ENCODE data around the gene ENTREP3. TPM values are rescaled to one million over a fixed set of nuclear protein-coding genes. Genes with fewer than 3 reads are reported as not detected.
"Not testable (repeated sequence)": the region's sequence is repeated elsewhere in the genome, so short reads cannot be mapped to it uniquely, and the experiment has no call there.

Gene ENTREP3
- total and polyA plus RNA-seq, 2 donors from 2014 or later: 19.8 to 22.8 TPM

DNA sequence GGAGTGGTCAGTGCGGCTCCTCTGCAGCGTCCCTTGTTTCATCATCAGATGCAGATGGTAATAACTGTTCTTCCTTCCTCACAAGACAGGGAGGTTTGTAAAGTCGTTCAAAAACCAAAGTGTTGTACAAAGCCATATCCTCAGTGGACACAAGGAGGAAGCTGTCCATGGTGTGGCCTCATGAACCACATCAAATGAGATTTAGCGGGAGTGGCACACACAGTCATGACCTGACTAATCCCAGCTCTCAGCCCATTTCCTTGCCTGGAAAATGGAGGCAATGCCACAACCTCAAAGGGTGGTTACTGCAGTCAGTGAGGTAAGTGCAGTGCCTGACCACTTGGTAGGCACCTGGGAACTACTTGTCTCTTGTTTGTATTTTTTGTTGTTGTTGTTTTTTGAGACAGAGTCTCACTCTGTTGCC is 13.4 kb downstream of the ENTREP3 start:
- DNase-seq: no peak
- Histone ChIP-seq H3K9me3 (ENCODE audit: control insufficient read depth in 2 of 3, insufficient read depth in 1 of 3, low read length in 3 of 3) (no peaks in the 10 kb centered on the region), H3K27me3 (ENCODE audit: control insufficient read depth, insufficient read depth, low read length) (no peaks in the 10 kb centered on the region), H3K27ac (ENCODE audit: low read depth in 2 of 2, low read length in 2 of 2) (no peak overlapping the region), H3K4me3 (ENCODE audit: low read length in 3 of 3) (no peak overlapping the region), H3K9ac (ENCODE audit: low read length in 3 of 3) (no peak overlapping the region), H3K36me3 (ENCODE audit: control insufficient read depth in 2 of 3, insufficient read depth in 3 of 3, low read length in 3 of 3) (peaks cover 0 to 5% (median 0%) of the 10 kb centered on the region in 3 donors), H3K4me1 (ENCODE audit: control insufficient read depth in 2 of 3, insufficient read depth in 2 of 3, low read depth in 1 of 3, low read length in 3 of 3) (peaks cover 0 to 11% (median 9%) of the 10 kb centered on the region in 3 donors)
- TF ChIP-seq, protein P1, sequence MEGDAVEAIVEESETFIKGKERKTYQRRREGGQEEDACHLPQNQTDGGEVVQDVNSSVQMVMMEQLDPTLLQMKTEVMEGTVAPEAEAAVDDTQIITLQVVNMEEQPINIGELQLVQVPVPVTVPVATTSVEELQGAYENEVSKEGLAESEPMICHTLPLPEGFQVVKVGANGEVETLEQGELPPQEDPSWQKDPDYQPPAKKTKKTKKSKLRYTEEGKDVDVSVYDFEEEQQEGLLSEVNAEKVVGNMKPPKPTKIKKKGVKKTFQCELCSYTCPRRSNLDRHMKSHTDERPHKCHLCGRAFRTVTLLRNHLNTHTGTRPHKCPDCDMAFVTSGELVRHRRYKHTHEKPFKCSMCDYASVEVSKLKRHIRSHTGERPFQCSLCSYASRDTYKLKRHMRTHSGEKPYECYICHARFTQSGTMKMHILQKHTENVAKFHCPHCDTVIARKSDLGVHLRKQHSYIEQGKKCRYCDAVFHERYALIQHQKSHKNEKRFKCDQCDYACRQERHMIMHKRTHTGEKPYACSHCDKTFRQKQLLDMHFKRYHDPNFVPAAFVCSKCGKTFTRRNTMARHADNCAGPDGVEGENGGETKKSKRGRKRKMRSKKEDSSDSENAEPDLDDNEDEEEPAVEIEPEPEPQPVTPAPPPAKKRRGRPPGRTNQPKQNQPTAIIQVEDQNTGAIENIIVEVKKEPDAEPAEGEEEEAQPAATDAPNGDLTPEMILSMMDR (IDR thresholded peaks at IDR 0.05; ENCODE audit: borderline replicate concordance, extremely low read depth, insufficient read depth): no peak
- FAIRE-seq: no peak
- intact Hi-C loops (cut with DNase I): no loop called here

DNA sequence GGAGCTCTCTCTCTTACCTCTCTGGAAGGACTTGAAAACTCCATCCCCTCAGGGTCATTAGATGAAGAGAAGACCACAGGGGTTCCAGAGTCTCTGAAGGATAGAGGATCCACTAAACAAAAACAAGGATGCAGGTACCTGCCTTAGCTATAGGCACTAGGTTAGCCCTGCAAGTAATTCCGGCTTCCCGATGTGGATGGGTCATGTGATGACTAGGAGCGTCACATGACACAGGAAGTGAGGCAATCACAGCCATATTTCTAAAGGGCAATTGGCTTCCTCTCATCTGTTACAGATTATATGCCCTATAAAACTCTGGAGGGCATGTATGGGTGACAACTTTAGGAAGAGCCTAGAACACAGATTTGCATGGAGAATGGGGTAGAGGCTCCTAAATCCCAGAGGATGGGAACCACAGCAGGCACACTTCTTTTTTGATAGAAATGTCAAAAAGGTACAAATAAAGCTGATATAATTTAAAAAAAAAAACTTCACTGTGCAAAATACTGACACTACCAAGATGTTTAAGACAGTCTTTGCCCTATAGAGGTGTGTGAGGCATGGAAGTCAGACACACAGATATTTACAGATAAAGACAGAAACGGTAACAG is 14.1 kb downstream of the ENTREP3 start:
- intact Hi-C loops (cut with DNase I): no loop called here
- H3K4me3 ChIP-seq (ENCODE audit: low read length in 3 of 3): peak overlapping the region; percentile 50 to 84 (median 68)
- FAIRE-seq: no peak
- DNase-seq: peak in 4 of 5 donors; percentile 78 to 93 (median 85)
- peak overlapping the region in 2 of 3 donors; percentile 32 to 53 for H3K9ac ChIP-seq (ENCODE audit: low read length in 3 of 3)
- no peaks in the 10 kb centered on the region for H3K9me3 ChIP-seq (ENCODE audit: control insufficient read depth in 2 of 3, insufficient read depth in 1 of 3, low read length in 3 of 3)
- H3K27me3 ChIP-seq (ENCODE audit: control insufficient read depth, insufficient read depth, low read length): no peaks in the 10 kb centered on the region
- TF ChIP-seq, protein P1 (IDR thresholded peaks at IDR 0.05; ENCODE audit: borderline replicate concordance, extremely low read depth, insufficient read depth): no peak
- peaks cover 0 to 7% (median 0%) of the 10 kb centered on the region in 3 donors for H3K36me3 ChIP-seq (ENCODE audit: control insufficient read depth in 2 of 3, insufficient read depth in 3 of 3, low read length in 3 of 3)
- H3K27ac ChIP-seq (ENCODE audit: low read depth in 2 of 2, low read length in 2 of 2): no peak overlapping the region
- H3K4me1 ChIP-seq (ENCODE audit: control insufficient read depth in 2 of 3, insufficient read depth in 2 of 3, low read depth in 1 of 3, low read length in 3 of 3): peaks cover 0 to 11% (median 9%) of the 10 kb centered on the region in 3 donors

DNA sequence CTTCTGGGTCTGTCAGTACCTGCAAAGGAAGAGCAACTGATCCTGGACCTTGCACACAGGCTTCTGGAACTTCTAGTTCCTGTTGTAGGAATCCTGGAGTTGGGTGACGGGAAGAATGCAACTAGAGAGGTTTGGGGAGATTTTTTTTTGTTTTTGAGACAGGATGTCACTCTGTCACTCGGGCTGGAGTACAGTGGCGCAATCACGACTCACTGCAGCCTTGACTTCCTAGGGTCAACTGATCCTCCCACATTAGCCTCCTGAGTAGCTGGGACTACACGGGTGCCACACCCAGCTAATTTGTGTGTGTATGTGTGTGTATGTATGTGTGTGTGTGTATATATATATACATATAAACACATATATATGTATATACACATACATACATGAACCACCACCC is 18.8 kb downstream of the ENTREP3 start:
- Histone ChIP-seq H3K4me3 (ENCODE audit: low read length in 3 of 3) (no peak overlapping the region), H3K9me3 (ENCODE audit: control insufficient read depth in 2 of 3, insufficient read depth in 1 of 3, low read length in 3 of 3) (no peaks in the 10 kb centered on the region), H3K9ac (ENCODE audit: low read length in 3 of 3) (no peak overlapping the region), H3K27me3 (ENCODE audit: control insufficient read depth, insufficient read depth, low read length) (no peaks in the 10 kb centered on the region), H3K27ac (ENCODE audit: low read depth in 2 of 2, low read length in 2 of 2) (no peak overlapping the region), H3K36me3 (ENCODE audit: control insufficient read depth in 2 of 3, insufficient read depth in 3 of 3, low read length in 3 of 3) (peaks cover 0 to 13% (median 5%) of the 10 kb centered on the region in 3 donors), H3K4me1 (ENCODE audit: control insufficient read depth in 2 of 3, insufficient read depth in 2 of 3, low read depth in 1 of 3, low read length in 3 of 3) (peaks cover 0 to 2% (median 0%) of the 10 kb centered on the region in 3 donors)
- TF ChIP-seq, protein P1 (IDR thresholded peaks at IDR 0.05; ENCODE audit: borderline replicate concordance, extremely low read depth, insufficient read depth): no peak
- DNase-seq: no peak
- no peak for FAIRE-seq
- intact Hi-C loops (cut with DNase I): no loop called here

DNA sequence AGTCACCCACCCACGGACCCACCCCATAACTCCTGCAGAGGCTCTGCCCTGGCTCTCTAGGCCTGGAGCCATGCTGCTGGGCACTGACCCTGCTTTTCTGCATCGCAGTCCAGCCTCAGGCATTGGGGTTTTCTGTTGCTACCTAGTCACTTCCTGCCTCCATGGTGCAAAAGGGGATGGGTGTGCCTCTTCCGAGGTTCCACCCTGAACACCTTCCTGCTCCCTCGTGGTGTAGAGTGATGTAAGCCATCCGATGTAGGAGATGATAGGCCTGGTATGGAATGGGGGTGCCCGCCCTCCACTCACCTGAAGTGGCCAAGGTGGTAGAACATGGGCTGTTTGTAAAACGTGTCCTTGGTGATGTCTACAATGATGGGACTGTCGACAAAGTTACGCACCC is 19.9 kb downstream of the ENTREP3 start:
- H3K4me1 ChIP-seq (ENCODE audit: control insufficient read depth in 2 of 3, insufficient read depth in 2 of 3, low read depth in 1 of 3, low read length in 3 of 3); DNase-seq; FAIRE-seq; H3K9ac ChIP-seq (ENCODE audit: low read length in 3 of 3); intact Hi-C loops (cut with DNase I); H3K27ac ChIP-seq (ENCODE audit: low read depth in 2 of 2, low read length in 2 of 2); H3K4me3 ChIP-seq (ENCODE audit: low read length in 3 of 3); H3K27me3 ChIP-seq (ENCODE audit: control insufficient read depth, insufficient read depth, low read length); H3K9me3 ChIP-seq (ENCODE audit: control insufficient read depth in 2 of 3, insufficient read depth in 1 of 3, low read length in 3 of 3): not testable (repeated sequence)
- peaks cover 0 to 13% (median 5%) of the 10 kb centered on the region in 3 donors for H3K36me3 ChIP-seq (ENCODE audit: control insufficient read depth in 2 of 3, insufficient read depth in 3 of 3, low read length in 3 of 3)

DNA sequence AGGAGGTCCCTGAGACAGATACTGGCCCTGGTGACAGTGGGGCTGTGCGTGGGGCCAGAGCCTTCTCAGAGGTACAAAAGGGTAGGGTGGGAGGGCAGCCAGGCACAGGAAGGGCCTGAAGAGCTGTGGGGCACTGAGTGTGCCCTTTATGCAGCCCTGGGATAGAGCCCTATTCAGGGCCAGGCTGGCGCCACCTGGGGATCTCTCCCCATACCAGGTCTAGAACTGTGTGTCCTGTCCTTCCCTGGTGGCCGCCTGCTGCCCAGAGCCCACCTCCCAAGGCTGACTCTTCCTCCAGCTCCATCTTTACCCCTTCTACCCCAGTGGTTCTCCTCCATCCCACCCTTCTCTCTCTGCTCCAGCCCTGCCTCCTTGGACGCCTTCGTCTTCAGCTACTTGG is 21.8 kb downstream of the ENTREP3 start:
- H3K9me3 ChIP-seq (ENCODE audit: control insufficient read depth in 2 of 3, insufficient read depth in 1 of 3, low read length in 3 of 3); H3K27me3 ChIP-seq (ENCODE audit: control insufficient read depth, insufficient read depth, low read length); FAIRE-seq; H3K9ac ChIP-seq (ENCODE audit: low read length in 3 of 3); DNase-seq; H3K4me3 ChIP-seq (ENCODE audit: low read length in 3 of 3); intact Hi-C loops (cut with DNase I); H3K4me1 ChIP-seq (ENCODE audit: control insufficient read depth in 2 of 3, insufficient read depth in 2 of 3, low read depth in 1 of 3, low read length in 3 of 3); H3K27ac ChIP-seq (ENCODE audit: low read depth in 2 of 2, low read length in 2 of 2): not testable (repeated sequence)
- peaks cover 0 to 13% (median 5%) of the 10 kb centered on the region in 3 donors for H3K36me3 ChIP-seq (ENCODE audit: control insufficient read depth in 2 of 3, insufficient read depth in 3 of 3, low read length in 3 of 3)

All from kidney (tissue), 14 donors.